ENCODE measurements around the gene RBM17. TPM values are rescaled to one million over a fixed set of nuclear protein-coding genes. Genes with fewer than 3 reads are reported as not detected.
"Not testable (repeated sequence)": the region's sequence is repeated elsewhere in the genome, so short reads cannot be mapped to it uniquely, and the experiment has no call there.

The RBM17 gene, protein sequence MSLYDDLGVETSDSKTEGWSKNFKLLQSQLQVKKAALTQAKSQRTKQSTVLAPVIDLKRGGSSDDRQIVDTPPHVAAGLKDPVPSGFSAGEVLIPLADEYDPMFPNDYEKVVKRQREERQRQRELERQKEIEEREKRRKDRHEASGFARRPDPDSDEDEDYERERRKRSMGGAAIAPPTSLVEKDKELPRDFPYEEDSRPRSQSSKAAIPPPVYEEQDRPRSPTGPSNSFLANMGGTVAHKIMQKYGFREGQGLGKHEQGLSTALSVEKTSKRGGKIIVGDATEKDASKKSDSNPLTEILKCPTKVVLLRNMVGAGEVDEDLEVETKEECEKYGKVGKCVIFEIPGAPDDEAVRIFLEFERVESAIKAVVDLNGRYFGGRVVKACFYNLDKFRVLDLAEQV
- 100 to 1,000 TPM in 2 of 6 donors, 10 to 100 TPM in 4; 67.6 to 192 (median 84.8) TPM for total RNA-seq

DNA sequence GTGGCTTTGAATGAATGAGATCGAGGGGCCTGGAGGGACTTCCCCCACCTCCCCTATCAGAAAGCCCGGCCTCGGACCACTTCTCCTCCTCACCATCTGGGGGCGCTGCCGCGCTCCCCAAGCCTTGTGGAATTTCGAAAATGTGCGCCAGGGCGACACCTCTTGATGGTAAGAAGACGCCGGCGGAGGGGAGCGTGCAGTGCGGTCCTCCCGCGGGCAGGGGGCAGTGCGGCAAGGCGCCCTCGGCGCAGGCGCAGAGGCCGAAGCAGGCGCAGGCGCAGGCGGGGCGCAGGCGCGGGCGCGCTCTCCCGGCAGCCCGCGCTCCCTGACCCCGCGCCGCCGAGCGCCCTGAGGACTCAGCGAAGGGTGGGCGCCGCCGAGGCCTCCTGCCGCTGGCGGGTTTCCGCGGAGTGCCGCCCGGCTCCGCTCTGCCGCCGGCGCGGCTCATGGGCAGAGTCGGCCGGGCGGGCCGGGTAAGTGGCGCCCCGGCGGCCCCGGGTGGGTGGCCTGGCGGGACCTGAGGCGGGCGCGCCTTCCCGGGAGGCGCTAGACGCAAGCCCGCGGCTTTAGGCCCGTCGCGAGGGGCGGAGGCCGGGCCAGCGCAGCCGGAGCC, at the start of gene RBM17:
RBM17 (plus strand) TSS at position 314 of the 613 bp plus-strand sequence. CDS start 8,032 bp downstream, outside the sequence.
- Histone ChIP-seq H3K27ac (peak within 1 kb of the TSS; percentile 90 to 95 (median 92)), H3K36me3 (no peaks in the 10 kb centered on the region), H3K4me1 (peaks cover 56 to 64% (median 62%) of the 10 kb centered on the region in 4 donors), H3K9me3 (no peaks in the 10 kb centered on the region), H3K4me3 (peak within 1 kb of the TSS; percentile 73 to 98 (median 86)), H3K27me3 (no peaks in the 10 kb centered on the region)
- TF ChIP-seq CTCF (IDR thresholded peaks at IDR 0.05) (peak; percentile 100), POLR2A (IDR thresholded peaks at IDR 0.05) (peak in 3 of 4 donors; percentile 69 to 87 (median 76)), EP300 (IDR thresholded peaks at IDR 0.05) (no peak), POLR2AphosphoS5 (IDR thresholded peaks at IDR 0.05) (peak; percentile 71 to 76)
- DNase-seq (peak; percentile 99), ATAC-seq (ENCODE audit: low FRiP score in 2 of 2) (peak; percentile 97 to 99)
- 0 to 1% methylated on average over 10 to 51 of the region's 77 CpGs for WGBS, 2 donors

DNA sequence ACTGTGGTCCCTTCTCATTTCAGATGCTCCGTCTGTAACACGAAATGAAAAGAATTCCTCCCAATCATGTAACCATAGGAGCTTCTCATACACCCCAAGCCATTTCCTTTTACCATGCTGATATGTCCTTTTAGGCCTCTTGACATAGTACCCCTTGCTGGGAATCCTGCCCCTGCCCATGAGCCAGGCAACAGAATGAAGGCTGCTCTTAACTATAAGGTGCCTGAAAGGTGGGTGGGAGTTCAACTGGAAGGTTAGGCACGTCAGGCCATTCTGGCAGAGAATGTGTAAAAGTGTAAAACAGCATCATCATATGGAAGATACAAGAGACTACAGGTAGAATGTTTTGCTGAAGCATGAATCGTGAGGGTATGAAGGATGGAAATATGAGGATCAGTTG, 49.1 kb upstream of the RBM17 start:
- DNase-seq: no peak
- Histone ChIP-seq H3K27me3 (no peaks in the 10 kb centered on the region), H3K4me3 (no peak overlapping the region), H3K4me1 (peaks cover 0 to under 1% (median 0%) of the 10 kb centered on the region in 4 donors), H3K27ac (no peak overlapping the region), H3K36me3 (no peaks in the 10 kb centered on the region), H3K9me3 (no peaks in the 10 kb centered on the region)
- TF ChIP-seq CTCF (IDR thresholded peaks at IDR 0.05) (no peak), EP300 (IDR thresholded peaks at IDR 0.05) (no peak), POLR2AphosphoS5 (IDR thresholded peaks at IDR 0.05) (no peak)
- ATAC-seq (ENCODE audit: low FRiP score in 2 of 2): no peak
- WGBS, 2 donors: 94 to 99% methylated on average over 4 of the region's 4 CpGs

GRCh38 chr10:6040205-6040604, 48.6 kb upstream of the RBM17 start:
- DNase-seq: no peak
- Histone ChIP-seq H3K4me3 (no peak overlapping the region), H3K4me1 (no peaks in the 10 kb centered on the region), H3K27me3 (no peaks in the 10 kb centered on the region), H3K36me3 (no peaks in the 10 kb centered on the region), H3K9me3 (no peaks in the 10 kb centered on the region), H3K27ac (no peak overlapping the region)
- no peak for TF ChIP-seq POLR2AphosphoS5 (IDR thresholded peaks at IDR 0.05)
- no peak for TF ChIP-seq CTCF (IDR thresholded peaks at IDR 0.05)
- TF ChIP-seq POLR2A (IDR thresholded peaks at IDR 0.05): no peak
- no peak for TF ChIP-seq EP300 (IDR thresholded peaks at IDR 0.05)
- 93 to 95% methylated on average over 5 of the region's 5 CpGs for WGBS, 2 donors
- no peak for ATAC-seq (ENCODE audit: low FRiP score in 2 of 2)

- H3K9me3 ChIP-seq; DNase-seq; H3K36me3 ChIP-seq; ATAC-seq (ENCODE audit: low FRiP score in 2 of 2); H3K4me1 ChIP-seq; H3K27ac ChIP-seq; H3K27me3 ChIP-seq; H3K4me3 ChIP-seq: not testable (repeated sequence)
- 86 to 88% methylated on average over 6 of the region's 6 CpGs for WGBS, 2 donors
Observed at GRCh38 chr10:6043377-6043776, 45.5 kb upstream of the RBM17 start.

DNA sequence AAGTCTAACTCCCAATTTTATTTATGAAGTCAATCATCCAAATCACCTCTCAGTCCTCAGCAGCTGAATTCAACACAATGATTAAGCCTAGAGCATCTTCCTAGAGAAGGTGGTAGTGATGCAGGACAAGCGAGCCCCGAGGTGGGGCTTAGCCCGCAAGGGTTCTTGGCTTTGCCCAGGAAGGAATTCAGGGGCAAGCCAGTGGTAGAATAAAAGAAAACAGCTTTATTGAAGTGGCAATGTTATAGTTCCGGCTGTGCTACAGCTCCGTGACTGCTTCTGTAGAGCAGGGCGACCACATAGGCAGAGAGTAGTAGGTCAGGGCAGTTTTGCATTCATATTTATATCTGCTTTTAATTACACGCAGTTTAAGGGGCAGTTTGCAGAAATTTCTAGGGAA, 44.8 kb upstream of the RBM17 start:
- TF ChIP-seq POLR2AphosphoS5 (IDR thresholded peaks at IDR 0.05) (no peak), EP300 (IDR thresholded peaks at IDR 0.05) (no peak), CTCF (IDR thresholded peaks at IDR 0.05) (no peak), POLR2A (IDR thresholded peaks at IDR 0.05) (no peak)
- ATAC-seq (ENCODE audit: low FRiP score in 2 of 2) (no peak), DNase-seq (no peak)
- Histone ChIP-seq H3K9me3 (no peaks in the 10 kb centered on the region), H3K27ac (no peak overlapping the region), H3K36me3 (no peaks in the 10 kb centered on the region), H3K4me3 (no peak overlapping the region), H3K4me1 (no peaks in the 10 kb centered on the region), H3K27me3 (no peaks in the 10 kb centered on the region)
- WGBS, 2 donors: 84% methylated on average over 7 of the region's 7 CpGs
